HG02642 (cell line): ENCODE results near the gene SEMA6B.

Experiments used
- ATAC-seq: cut with Tn5 transposase; IDR thresholded peaks from one replicate; pipeline ENCODE4 v1.9.1; 2021; ENCODE audit warnings: mild to moderate bottlenecking; ENCODE audit not compliant: unreplicated experiment, poor library complexity

The SEMA6B gene

GRCh38 chr19:4500841-4501591, 58.5 kb downstream of the SEMA6B start:
- no peak for ATAC-seq

- no peak for ATAC-seq
These were observed 59.6 kb downstream of the SEMA6B start for GRCh38 chr19:4499855-4500254.

- ATAC-seq: no peak
These were observed 60.2 kb downstream of the SEMA6B start for GRCh38 chr19:4499318-4499717.

- no peak for ATAC-seq
These were observed 60.8 kb downstream of the SEMA6B start for GRCh38 chr19:4498694-4499093.

GRCh38 chr19:4497770-4498389, 61.6 kb downstream of the SEMA6B start:
- no peak for ATAC-seq

- ATAC-seq: no peak
These were observed 63.2 kb downstream of the SEMA6B start for GRCh38 chr19:4496304-4496703.

GRCh38 chr19:4495471-4495870, 64.0 kb downstream of the SEMA6B start:
- ATAC-seq: no peak

GRCh38 chr19:4494691-4495064, 64.8 kb downstream of the SEMA6B start:
- no peak for ATAC-seq

GRCh38 chr19:4493929-4494690, 65.4 kb downstream of the SEMA6B start:
- no peak for ATAC-seq

GRCh38 chr19:4493104-4493928, 66.2 kb downstream of the SEMA6B start:
- no peak for ATAC-seq
